ENCODE data around the gene HOXB6. TPM values are rescaled to one million over a fixed set of nuclear protein-coding genes. Genes with fewer than 3 reads are reported as not detected.
A peak's percentile ranks its signal among the peaks of the same experiment; 100 is the strongest.

The HOXB6 gene
- total RNA-seq, 4 donors from 2014 or later, result 0.27 to 4.6 (median 0.45) TPM

- intact Hi-C loops (cut with DNase I; ENCODE audit: low total_unique reads), result no loop called here
- no peak for DNase-seq (ENCODE audit: low spot score in 2 of 2)
- WGBS, 2 donors, result 8% methylated on average over 34 to 35 of the region's 36 CpGs
Measured at GRCh38 chr17:48611681-48612455, 7.1 kb upstream of the HOXB6 start.

DNA sequence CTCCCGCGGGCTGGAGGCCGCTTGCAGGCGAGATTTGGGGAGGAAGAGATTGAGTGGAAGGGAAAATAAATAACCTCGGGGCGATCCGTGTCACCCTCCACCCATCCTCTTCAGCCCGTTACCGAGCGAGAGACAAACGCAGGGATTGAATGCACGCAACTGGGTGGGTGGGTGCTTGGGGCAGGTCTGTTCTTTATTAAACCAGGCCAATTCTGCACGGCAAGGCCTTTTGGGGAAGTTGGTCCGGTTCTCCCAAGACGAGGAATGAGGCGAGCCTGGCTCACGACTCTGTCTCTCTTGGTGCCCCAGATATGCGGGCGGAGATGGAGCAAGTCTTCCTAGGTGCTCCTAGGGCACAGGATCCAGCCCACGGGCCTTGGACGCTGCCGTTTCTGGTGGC lies 6.4 kb upstream of the HOXB6 start:
- WGBS, 2 donors, result 1 to 3% methylated on average over 22 of the region's 22 CpGs
- intact Hi-C loops (cut with DNase I; ENCODE audit: low total_unique reads), result no loop called here
- H3K4me3 ChIP-seq (ENCODE audit: low read depth, poor library complexity, severe bottlenecking), result peak overlapping the region; percentile 70
- no peak for DNase-seq (ENCODE audit: low spot score in 2 of 2)
- no peak for TF ChIP-seq POLR2A (IDR thresholded peaks at IDR 0.05)
- TF ChIP-seq, protein P1, sequence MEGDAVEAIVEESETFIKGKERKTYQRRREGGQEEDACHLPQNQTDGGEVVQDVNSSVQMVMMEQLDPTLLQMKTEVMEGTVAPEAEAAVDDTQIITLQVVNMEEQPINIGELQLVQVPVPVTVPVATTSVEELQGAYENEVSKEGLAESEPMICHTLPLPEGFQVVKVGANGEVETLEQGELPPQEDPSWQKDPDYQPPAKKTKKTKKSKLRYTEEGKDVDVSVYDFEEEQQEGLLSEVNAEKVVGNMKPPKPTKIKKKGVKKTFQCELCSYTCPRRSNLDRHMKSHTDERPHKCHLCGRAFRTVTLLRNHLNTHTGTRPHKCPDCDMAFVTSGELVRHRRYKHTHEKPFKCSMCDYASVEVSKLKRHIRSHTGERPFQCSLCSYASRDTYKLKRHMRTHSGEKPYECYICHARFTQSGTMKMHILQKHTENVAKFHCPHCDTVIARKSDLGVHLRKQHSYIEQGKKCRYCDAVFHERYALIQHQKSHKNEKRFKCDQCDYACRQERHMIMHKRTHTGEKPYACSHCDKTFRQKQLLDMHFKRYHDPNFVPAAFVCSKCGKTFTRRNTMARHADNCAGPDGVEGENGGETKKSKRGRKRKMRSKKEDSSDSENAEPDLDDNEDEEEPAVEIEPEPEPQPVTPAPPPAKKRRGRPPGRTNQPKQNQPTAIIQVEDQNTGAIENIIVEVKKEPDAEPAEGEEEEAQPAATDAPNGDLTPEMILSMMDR (IDR thresholded peaks at IDR 0.05), result no peak

More at GRCh38 chr17:48611681-48612455, 7.1 kb upstream of the HOXB6 start:
- no peak overlapping the region for H3K4me3 ChIP-seq (ENCODE audit: low read depth, poor library complexity, severe bottlenecking)
- TF ChIP-seq, protein P1 (IDR thresholded peaks at IDR 0.05), result no peak
- TF ChIP-seq POLR2A (IDR thresholded peaks at IDR 0.05), result no peak

DNA sequence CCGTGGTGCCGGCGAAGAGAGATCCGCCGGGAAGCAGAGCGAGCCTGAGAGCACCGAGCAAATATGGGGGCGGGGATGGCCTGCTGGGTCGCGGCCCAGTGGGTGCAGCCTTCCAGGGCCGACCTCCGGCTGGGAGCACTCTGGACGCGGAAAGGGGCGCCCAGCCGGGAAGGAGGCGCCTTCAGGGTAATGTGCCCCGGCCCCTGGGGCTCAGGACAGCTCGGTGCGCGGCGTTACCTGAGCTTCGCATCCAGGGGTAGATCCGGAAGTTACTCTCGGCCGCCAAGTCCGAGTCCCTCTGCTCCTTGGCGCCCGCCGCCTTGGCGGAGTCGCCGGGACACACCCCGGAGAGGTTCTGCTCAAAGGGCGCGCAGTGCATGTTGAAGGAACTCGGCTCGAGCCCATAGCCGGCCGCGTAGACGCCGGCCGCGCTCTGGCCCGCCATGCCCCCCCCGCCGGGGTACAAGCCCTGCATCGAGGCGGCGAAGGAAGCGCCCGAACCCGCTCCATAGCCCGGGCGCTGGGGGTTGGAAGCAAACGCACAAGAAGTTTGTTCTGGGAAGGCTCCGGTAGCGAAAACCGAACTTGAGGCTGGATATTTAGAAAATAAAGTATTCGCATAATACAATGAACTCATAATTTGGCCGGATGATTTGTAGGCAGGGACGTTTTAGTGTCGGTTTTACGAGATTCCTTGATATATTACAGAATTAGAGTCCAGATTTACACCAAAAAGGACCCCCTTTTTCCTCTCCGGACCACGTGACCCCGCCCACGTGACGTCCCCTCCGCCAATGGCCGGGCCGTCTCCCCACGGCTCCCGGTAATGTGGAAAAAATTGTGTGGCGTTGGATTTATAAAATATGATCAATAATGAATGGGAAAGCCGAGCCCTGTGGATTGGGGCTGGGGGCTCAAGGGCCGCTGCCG lies 5.8 kb upstream of the HOXB6 start, which contains the start of gene HOXB7:
TSS of gene HOXB7 (minus strand) at position 736 of the 930 bp plus-strand sequence. CDS start at position 637, 99 bp downstream.
- DNase-seq (ENCODE audit: low spot score in 2 of 2), result peak in 1 of 2 donors; percentile 96
- TF ChIP-seq, protein P1 (IDR thresholded peaks at IDR 0.05), result no peak
- no peak for TF ChIP-seq POLR2A (IDR thresholded peaks at IDR 0.05)
- peak within 1 kb of the TSS; percentile 70 for H3K4me3 ChIP-seq (ENCODE audit: low read depth, poor library complexity, severe bottlenecking)
- intact Hi-C loops (cut with DNase I; ENCODE audit: low total_unique reads), result no loop called here
- 1% methylated on average over 52 to 77 of the region's 79 CpGs for WGBS, 2 donors

DNA sequence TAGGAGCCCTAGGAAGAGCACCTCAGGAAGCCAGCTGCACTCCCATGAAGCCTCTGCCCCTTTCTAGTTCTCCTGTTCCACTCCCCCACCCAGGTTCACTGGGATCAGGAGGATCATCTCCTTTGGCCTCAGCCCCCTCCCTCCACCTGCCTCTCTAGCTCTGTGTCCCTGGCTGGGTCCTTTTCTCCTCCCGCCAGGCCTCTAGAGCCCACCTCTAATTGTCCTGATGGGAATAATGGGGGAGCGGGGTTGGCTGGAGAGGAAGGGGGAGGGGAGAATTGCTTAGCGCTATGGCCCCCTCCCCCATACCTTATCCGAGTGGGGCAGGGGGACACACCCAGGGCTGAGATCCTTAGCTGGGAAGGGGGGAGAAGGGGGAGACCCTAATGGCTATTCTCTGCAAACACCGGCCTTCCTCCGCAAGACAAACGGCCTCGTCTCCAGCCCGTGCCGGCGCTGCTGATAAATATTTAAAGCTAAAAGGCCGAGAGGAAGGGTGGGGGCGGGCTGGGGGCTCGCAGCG lies 5.0 kb upstream of the HOXB6 start:
- DNase-seq (ENCODE audit: low spot score in 2 of 2), result no peak
- peak overlapping the region; percentile 70 for H3K4me3 ChIP-seq (ENCODE audit: low read depth, poor library complexity, severe bottlenecking)
- 12 to 14% methylated on average over 15 of the region's 15 CpGs for WGBS, 2 donors
- intact Hi-C loops (cut with DNase I; ENCODE audit: low total_unique reads), result no loop called here
- TF ChIP-seq, protein P1 (IDR thresholded peaks at IDR 0.05), result no peak
- no peak for TF ChIP-seq POLR2A (IDR thresholded peaks at IDR 0.05)

GRCh38 chr17:48609033-48609432 lies 4.2 kb upstream of the HOXB6 start:
- TF ChIP-seq, protein P1 (IDR thresholded peaks at IDR 0.05), result no peak
- TF ChIP-seq POLR2A (IDR thresholded peaks at IDR 0.05), result no peak
- intact Hi-C loops (cut with DNase I; ENCODE audit: low total_unique reads), result no loop called here
- no peak for DNase-seq (ENCODE audit: low spot score in 2 of 2)
- no peak overlapping the region for H3K4me3 ChIP-seq (ENCODE audit: low read depth, poor library complexity, severe bottlenecking)

Measured in lower leg skin (tissue), 4 donors.